IMR-90 (cell line): ENCODE data around the gene FBXO28.

Experiments used
- CEBPB ChIP-seq: IDR thresholded peaks from 2 replicates; pipeline ENCODE4 v1.6.1; 2012; ENCODE audit warnings: low read depth, low read length, improper control_type of control experiment
- CTCF ChIP-seq: conservative IDR thresholded peaks from 2 replicates; pipeline ENCODE4 v1.5.1; 2012; ENCODE audit warnings: mild to moderate bottlenecking, low read depth, low read length, improper control_type of control experiment
- FOS ChIP-seq: fragments of 150-350 bp; IDR thresholded peaks from 2 replicates; pipeline ENCODE4 v1.6.1; 2016; ENCODE audit warnings: low read depth, low read length
- MAFK ChIP-seq: IDR thresholded peaks from 2 replicates; pipeline ENCODE4 v1.6.1; 2012; ENCODE audit warnings: low read depth, low read length, improper control_type of control experiment
- MAZ ChIP-seq: IDR thresholded peaks from 2 replicates; pipeline ENCODE4 v1.6.1; 2012; ENCODE audit warnings: low read depth, mild to moderate bottlenecking, low read length, improper control_type of control experiment, moderate library complexity, borderline replicate concordance
- POLR2A ChIP-seq: IDR thresholded peaks from 2 replicates; pipeline ENCODE4 v1.6.1; 2012; ENCODE audit warnings: mild to moderate bottlenecking, low read depth, low read length
- RFX5 ChIP-seq: IDR thresholded peaks from 2 replicates; pipeline ENCODE4 v1.8.0; 2012; ENCODE audit warnings: low read depth, mild to moderate bottlenecking, low read length, moderate library complexity
- SMC3 ChIP-seq: fragments of 150-350 bp; IDR thresholded peaks from 2 replicates; pipeline ENCODE4 v1.6.1; 2016; ENCODE audit warnings: low read depth, mild to moderate bottlenecking, antibody characterized with exemption, low read length, moderate library complexity
- USF2 ChIP-seq: fragments of 150-350 bp; IDR thresholded peaks from 2 replicates; pipeline ENCODE4 v1.6.1; 2017; ENCODE audit warnings: mild to moderate bottlenecking, antibody characterized with exemption, low read length, low read depth

GRCh38 chr1:224180783-224181452 lies 67.0 kb downstream of the FBXO28 start:
- TF ChIP-seq CTCF: no peak
- no peak for TF ChIP-seq USF2
- no peak for TF ChIP-seq MAZ
- no peak for TF ChIP-seq FOS
- no peak for TF ChIP-seq POLR2A
- TF ChIP-seq CEBPB: no peak
- no peak for TF ChIP-seq MAFK
- no peak for TF ChIP-seq SMC3
- TF ChIP-seq RFX5: no peak
